ENCODE data around the gene NR4A1.

Gene NR4A1

GRCh38 chr12:52067081-52067374, 15.8 kb downstream of the NR4A1 start:
- TF ChIP-seq TOX (CRISPR knock-in tag; IDR thresholded peaks at IDR 0.05; ENCODE audit: borderline replicate concordance): no peak
- TF ChIP-seq TCF4 (CRISPR knock-in tag; IDR thresholded peaks at IDR 0.05; ENCODE audit: borderline replicate concordance): no peak
- TF ChIP-seq ZNF70 (CRISPR knock-in tag; IDR thresholded peaks at IDR 0.05): no peak
- TF ChIP-seq CSRNP3 (CRISPR knock-in tag; IDR thresholded peaks at IDR 0.05): no peak
- no peak for TF ChIP-seq TSHZ2 (CRISPR knock-in tag; IDR thresholded peaks at IDR 0.05)
- TF ChIP-seq ISL1 (CRISPR knock-in tag; IDR thresholded peaks at IDR 0.05): no peak
- no peak for ATAC-seq

GRCh38 chr12:52069327-52070184, 18.3 kb downstream of the NR4A1 start, which contains the start of gene ATG101:
TSS of gene ATG101 (plus strand) at chr12:52069978. CDS start at chr12:52073651, 3,673 bp downstream.
- no peak for TF ChIP-seq BACH2 (CRISPR knock-in tag; IDR thresholded peaks at IDR 0.05; ENCODE audit: borderline replicate concordance)
- 0 out of 2 replicates have a peak, but pooled peaks have one; percentile 7 for TF ChIP-seq GLIS3 (CRISPR knock-in tag; IDR thresholded peaks at IDR 0.05)
- peak; percentile 98 for ATAC-seq

GRCh38 chr12:52070185-52070925, 19.1 kb downstream of the NR4A1 start:
- ATAC-seq: peak; percentile 50
- TF ChIP-seq RARB (CRISPR knock-in tag; IDR thresholded peaks at IDR 0.05) (no peak), ZNF70 (CRISPR knock-in tag; IDR thresholded peaks at IDR 0.05) (no peak), PPARA (CRISPR knock-in tag; IDR thresholded peaks at IDR 0.05; ENCODE audit: borderline replicate concordance) (no peak), CSDC2 (CRISPR knock-in tag; IDR thresholded peaks at IDR 0.05) (no peak), TOX (CRISPR knock-in tag; IDR thresholded peaks at IDR 0.05; ENCODE audit: borderline replicate concordance) (no peak), ZNF8 (CRISPR knock-in tag; IDR thresholded peaks at IDR 0.05) (no peak), ARNTL (CRISPR knock-in tag; IDR thresholded peaks at IDR 0.05; ENCODE audit: borderline replicate concordance, low read depth) (no peak), BACH2 (CRISPR knock-in tag; IDR thresholded peaks at IDR 0.05; ENCODE audit: borderline replicate concordance) (no peak), ISL1 (CRISPR knock-in tag; IDR thresholded peaks at IDR 0.05) (no peak), POU6F1 (CRISPR knock-in tag; IDR thresholded peaks at IDR 0.05; ENCODE audit: borderline replicate concordance, low read depth) (no peak), GLIS3 (CRISPR knock-in tag; IDR thresholded peaks at IDR 0.05) (no peak), ZC3H10 (CRISPR knock-in tag; IDR thresholded peaks at IDR 0.05) (no peak), ZFP3 (CRISPR knock-in tag; IDR thresholded peaks at IDR 0.05) (no peak), CREB5 (CRISPR knock-in tag; IDR thresholded peaks at IDR 0.05; ENCODE audit: low read depth) (no peak), ZNF565 (CRISPR knock-in tag; conservative IDR thresholded peaks at IDR 0.05; ENCODE audit: low read depth) (no peak), ESRRG (CRISPR knock-in tag; IDR thresholded peaks at IDR 0.05) (no peak), SNAI2 (CRISPR knock-in tag; IDR thresholded peaks at IDR 0.05) (no peak), CSRNP3 (CRISPR knock-in tag; IDR thresholded peaks at IDR 0.05) (no peak), ZFP30 (CRISPR knock-in tag; IDR thresholded peaks at IDR 0.05) (no peak), TSHZ2 (CRISPR knock-in tag; IDR thresholded peaks at IDR 0.05) (no peak)
